GM23338 (cell line): ENCODE data around the gene NCBP3. TPM values are rescaled to one million over a fixed set of nuclear protein-coding genes. Genes with fewer than 3 reads are reported as not detected.

Experiments used
- ATAC-seq: fragments of 200-7000 bp; cut with Tn5 transposase; 3 replicates; pipeline ENCODE4 v1.9.1; 2020
- DNase-seq: peaks from one replicate; pipeline ENCODE4 v3.0.0-alpha.2; 2015; ENCODE audit warnings: low spot score
- H2AFZ ChIP-seq: fragments of 200-600 bp; sonication (generic); 2 replicates; pipeline ENCODE4 v1.8.0; 2016; ENCODE audit warnings: antibody characterized with exemption, mild to moderate bottlenecking, moderate library complexity
- H3F3A ChIP-seq: fragments of 200-600 bp; sonication (generic); replicated peaks from 2 replicates; pipeline ENCODE4 v1.8.0; 2017; ENCODE audit warnings: antibody characterized with exemption, mixed run types, low read depth
- H3K27ac ChIP-seq: fragments of 200-600 bp; sonication (generic); 2 replicates; pipeline ENCODE4 v1.6.1; 2016; ENCODE audit warnings: low read depth
- H3K27me3 ChIP-seq: fragments of 200-600 bp; sonication (generic); 2 replicates; pipeline ENCODE4 v1.8.0; 2016; ENCODE audit warnings: mild to moderate bottlenecking, mixed run types, moderate library complexity; ENCODE audit not compliant: insufficient read depth
- H3K36me3 ChIP-seq: fragments of 200-600 bp; sonication (generic); 2 replicates; pipeline ENCODE4 v1.8.0; 2016; ENCODE audit warnings: mild to moderate bottlenecking; ENCODE audit not compliant: insufficient read depth
- H3K4me1 ChIP-seq: fragments of 200-600 bp; sonication (generic); 2 replicates; pipeline ENCODE4 v1.8.0; 2016; ENCODE audit warnings: mild to moderate bottlenecking, moderate library complexity; ENCODE audit not compliant: insufficient read depth
- H3K4me2 ChIP-seq: fragments of 200-600 bp; sonication (generic); 2 replicates; pipeline ENCODE4 v1.7.1; 2017; ENCODE audit warnings: mixed run types
- H3K4me3 ChIP-seq: fragments of 200-600 bp; sonication (generic); 2 replicates; pipeline ENCODE4 v1.6.1; 2016; ENCODE audit warnings: mixed run types
- H3K79me2 ChIP-seq: fragments of 200-600 bp; sonication (generic); replicated peaks from 2 replicates; pipeline ENCODE4 v1.8.0; 2017; ENCODE audit warnings: mild to moderate bottlenecking; ENCODE audit not compliant: insufficient read depth
- H3K9me2 ChIP-seq: fragments of 200-600 bp; sonication (generic); 2 replicates; pipeline ENCODE4 v1.8.0; 2017; ENCODE audit not compliant: insufficient read depth
- H4K20me1 ChIP-seq: fragments of 200-600 bp; sonication (generic); replicated peaks from 2 replicates; pipeline ENCODE4 v1.8.0; 2017; ENCODE audit warnings: mild to moderate bottlenecking; ENCODE audit not compliant: insufficient read depth
- H3K27ac Mint-ChIP-seq: 2 replicates; pipeline ENCODE4 v1.8.0; 2020; ENCODE audit warnings: inconsistent platforms, mild to moderate bottlenecking, moderate library complexity, mixed read lengths
- H3K27me3 Mint-ChIP-seq: 3 replicates; pipeline ENCODE4 v1.8.0; 2022; ENCODE audit warnings: low read depth, mild to moderate bottlenecking, moderate library complexity, mixed read lengths, inconsistent platforms; ENCODE audit not compliant: insufficient read depth, poor library complexity
- H3K36me3 Mint-ChIP-seq: 3 replicates; pipeline ENCODE4 v1.8.0; 2021; ENCODE audit warnings: low read depth, mild to moderate bottlenecking, inconsistent platforms, moderate library complexity, mixed read lengths
- H3K4me1 Mint-ChIP-seq: 3 replicates; pipeline ENCODE4 v1.8.0; 2020; ENCODE audit warnings: mild to moderate bottlenecking, inconsistent platforms, mixed read lengths
- H3K4me3 Mint-ChIP-seq: 3 replicates; pipeline ENCODE4 v1.8.0; 2021; ENCODE audit warnings: moderate library complexity, mild to moderate bottlenecking, inconsistent platforms, mixed read lengths
- H3K9me3 Mint-ChIP-seq: 3 replicates; pipeline ENCODE4 v1.8.0; 2020; ENCODE audit warnings: moderate library complexity, mild to moderate bottlenecking, inconsistent platforms, mixed read lengths
- CREB1 ChIP-seq: fragments of 250-450 bp; sonication (Bioruptor Pico); IDR thresholded peaks from 2 replicates; pipeline ENCODE4 v1.5.0; 2020; ENCODE audit warnings: low read depth, mild to moderate bottlenecking, moderate library complexity
- EZH2 ChIP-seq: fragments of 200-600 bp; sonication (generic); IDR thresholded peaks from one replicate; pipeline ENCODE4 v1.8.0; 2017; ENCODE audit warnings: antibody characterized with exemption, mild to moderate bottlenecking, low read depth; ENCODE audit not compliant: unreplicated experiment
- EZH2phosphoT487 ChIP-seq: fragments of 200-600 bp; sonication (generic); IDR thresholded peaks from one replicate; pipeline ENCODE4 v1.8.1; 2018; ENCODE audit warnings: antibody characterized with exemption; ENCODE audit not compliant: unreplicated experiment
- JUNB ChIP-seq: IDR thresholded peaks from one replicate; pipeline ENCODE4 v1.6.1; 2016; ENCODE audit warnings: antibody characterized with exemption; ENCODE audit not compliant: unreplicated experiment
- POLR2AphosphoS5 ChIP-seq: IDR thresholded peaks from 2 replicates; pipeline ENCODE4 v1.6.1; 2016; ENCODE audit warnings: antibody characterized with exemption, low read depth
- ZNF114 ChIP-seq: fragments of 250-450 bp; sonication (Bioruptor Pico); IDR thresholded peaks from 2 replicates; pipeline ENCODE4 v1.5.0; 2020; ENCODE audit warnings: mild to moderate bottlenecking, moderate library complexity
- polyA plus RNA-seq: library from polyadenylated mRNA; unstranded; fragments of >200 nt; fragmentation: Nextera tagmentation; extraction: Ambion mirVana; gene quantifications from 2 replicates; pipeline ENCODE4 v1.2.1, GENCODE V29; 2016
- total RNA-seq: library from RNA; depleted of rRNA; stranded (reverse); fragments of >200 nt; shearing (Covaris generic); gene quantifications from 2 replicates; pipeline ENCODE4 v1.2.3, GENCODE V29; 2014
- TF ChIP-seq, protein P1 (sequence below), 2 experiments: fragments of 200-600 bp in 1 of 2; sonication (generic) in 1 of 2; conservative IDR thresholded peaks; 2 replicates each; pipeline versions ENCODE4 v1.5.1 to v1.6.1; 2016 to 2017; ENCODE audit warnings: antibody characterized with exemption in 2 of 2, low read depth in 2 of 2, mild to moderate bottlenecking in 2 of 2, moderate library complexity in 1 of 2
- TF ChIP-seq, protein P2 (sequence below): IDR thresholded peaks from 2 replicates; pipeline ENCODE4 v1.6.1; 2016; ENCODE audit warnings: antibody characterized with exemption
- TF ChIP-seq, protein P3 (sequence below): IDR thresholded peaks from one replicate; pipeline ENCODE4 v1.6.1; 2018; ENCODE audit warnings: antibody characterized with exemption; ENCODE audit not compliant: unreplicated experiment

Gene NCBP3
- total and polyA plus RNA-seq, 2 experiments from 2014 or later: 35.5 to 42.8 TPM

DNA sequence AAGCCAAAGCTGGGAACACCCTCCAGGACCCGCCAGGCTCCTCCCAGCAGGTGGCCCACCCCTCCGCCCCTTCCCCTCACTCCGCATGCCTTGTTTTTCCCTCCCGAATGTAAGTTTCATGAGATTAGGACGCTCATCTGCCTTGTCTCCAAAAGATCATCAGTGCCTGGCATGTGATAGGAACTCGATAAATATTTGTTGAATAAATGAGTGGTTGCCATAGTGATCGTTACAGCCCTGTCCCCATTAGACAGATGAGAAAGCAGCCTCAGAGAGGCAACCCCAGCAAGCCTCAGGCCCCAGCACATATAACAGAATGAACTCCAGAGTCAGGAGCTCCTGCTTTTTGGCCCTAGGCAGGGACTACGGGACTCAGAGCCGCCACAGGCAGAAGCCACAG, 41.8 kb upstream of the NCBP3 start (continued):
- TF ChIP-seq, protein P1, sequence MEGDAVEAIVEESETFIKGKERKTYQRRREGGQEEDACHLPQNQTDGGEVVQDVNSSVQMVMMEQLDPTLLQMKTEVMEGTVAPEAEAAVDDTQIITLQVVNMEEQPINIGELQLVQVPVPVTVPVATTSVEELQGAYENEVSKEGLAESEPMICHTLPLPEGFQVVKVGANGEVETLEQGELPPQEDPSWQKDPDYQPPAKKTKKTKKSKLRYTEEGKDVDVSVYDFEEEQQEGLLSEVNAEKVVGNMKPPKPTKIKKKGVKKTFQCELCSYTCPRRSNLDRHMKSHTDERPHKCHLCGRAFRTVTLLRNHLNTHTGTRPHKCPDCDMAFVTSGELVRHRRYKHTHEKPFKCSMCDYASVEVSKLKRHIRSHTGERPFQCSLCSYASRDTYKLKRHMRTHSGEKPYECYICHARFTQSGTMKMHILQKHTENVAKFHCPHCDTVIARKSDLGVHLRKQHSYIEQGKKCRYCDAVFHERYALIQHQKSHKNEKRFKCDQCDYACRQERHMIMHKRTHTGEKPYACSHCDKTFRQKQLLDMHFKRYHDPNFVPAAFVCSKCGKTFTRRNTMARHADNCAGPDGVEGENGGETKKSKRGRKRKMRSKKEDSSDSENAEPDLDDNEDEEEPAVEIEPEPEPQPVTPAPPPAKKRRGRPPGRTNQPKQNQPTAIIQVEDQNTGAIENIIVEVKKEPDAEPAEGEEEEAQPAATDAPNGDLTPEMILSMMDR (conservative IDR thresholded peaks at IDR 0.05; ENCODE audit: low read depth in 2 of 2): no peak
- TF ChIP-seq ZNF114 (CRISPR knock-in tag): no peak
- TF ChIP-seq, protein P2, sequence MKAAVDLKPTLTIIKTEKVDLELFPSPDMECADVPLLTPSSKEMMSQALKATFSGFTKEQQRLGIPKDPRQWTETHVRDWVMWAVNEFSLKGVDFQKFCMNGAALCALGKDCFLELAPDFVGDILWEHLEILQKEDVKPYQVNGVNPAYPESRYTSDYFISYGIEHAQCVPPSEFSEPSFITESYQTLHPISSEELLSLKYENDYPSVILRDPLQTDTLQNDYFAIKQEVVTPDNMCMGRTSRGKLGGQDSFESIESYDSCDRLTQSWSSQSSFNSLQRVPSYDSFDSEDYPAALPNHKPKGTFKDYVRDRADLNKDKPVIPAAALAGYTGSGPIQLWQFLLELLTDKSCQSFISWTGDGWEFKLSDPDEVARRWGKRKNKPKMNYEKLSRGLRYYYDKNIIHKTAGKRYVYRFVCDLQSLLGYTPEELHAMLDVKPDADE: no peak

DNA sequence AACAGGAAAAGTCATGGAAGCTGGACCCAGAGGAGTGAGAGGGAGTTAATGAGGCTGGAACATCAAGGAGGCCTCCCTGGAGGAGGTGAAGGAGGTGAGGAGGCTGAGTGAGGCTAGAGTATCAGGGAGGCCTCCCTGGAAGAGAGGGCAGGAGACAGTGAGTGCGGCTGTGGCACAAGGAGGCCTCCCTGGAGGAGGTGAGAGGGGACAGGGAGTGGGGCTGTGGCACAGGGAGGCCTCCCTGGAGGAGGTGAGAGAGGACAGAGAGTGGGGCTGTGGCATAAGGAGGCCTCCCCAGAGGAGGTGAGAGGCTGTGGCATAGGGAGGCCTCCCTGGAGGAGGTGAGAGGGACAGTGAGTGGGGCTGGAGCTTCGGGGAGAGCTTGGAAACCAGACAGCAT, 41.3 kb upstream of the NCBP3 start:
- H3K4me1 ChIP-seq: peaks cover 22% of the 10 kb centered on the region
- H4K20me1 ChIP-seq: no peaks in the 10 kb centered on the region; the same call in 1 of the 2 replicates
- H3K27ac ChIP-seq: no peak overlapping the region
- H3K36me3 Mint-ChIP-seq: peaks cover 2% of the 10 kb centered on the region; the same call in 1 of the 3 replicates
- DNase-seq (no peak), ATAC-seq (no peak)
- H3K4me1 Mint-ChIP-seq: peaks cover 36% of the 10 kb centered on the region
- TF ChIP-seq EZH2phosphoT487: no peak
- TF ChIP-seq EZH2: no peak
- H3K4me2 ChIP-seq: no peak overlapping the region
- H3K4me3 Mint-ChIP-seq: no peak overlapping the region
- 0 out of 2 replicates have a peak, but pooled peaks cover 4% of the 10 kb centered on the region for H3K79me2 ChIP-seq
- H3K27me3 Mint-ChIP-seq: peaks cover 15% of the 10 kb centered on the region
- no peak overlapping the region for H2AFZ ChIP-seq
- H3K36me3 ChIP-seq: no peaks in the 10 kb centered on the region
- peaks cover 11% of the 10 kb centered on the region; the same call in 1 of the 2 replicates for H3F3A ChIP-seq
- H3K9me3 Mint-ChIP-seq: no peaks in the 10 kb centered on the region
- no peaks in the 10 kb centered on the region for H3K27me3 ChIP-seq
- no peak overlapping the region for H3K27ac Mint-ChIP-seq
- no peaks in the 10 kb centered on the region for H3K9me2 ChIP-seq
- no peak overlapping the region for H3K4me3 ChIP-seq

DNA sequence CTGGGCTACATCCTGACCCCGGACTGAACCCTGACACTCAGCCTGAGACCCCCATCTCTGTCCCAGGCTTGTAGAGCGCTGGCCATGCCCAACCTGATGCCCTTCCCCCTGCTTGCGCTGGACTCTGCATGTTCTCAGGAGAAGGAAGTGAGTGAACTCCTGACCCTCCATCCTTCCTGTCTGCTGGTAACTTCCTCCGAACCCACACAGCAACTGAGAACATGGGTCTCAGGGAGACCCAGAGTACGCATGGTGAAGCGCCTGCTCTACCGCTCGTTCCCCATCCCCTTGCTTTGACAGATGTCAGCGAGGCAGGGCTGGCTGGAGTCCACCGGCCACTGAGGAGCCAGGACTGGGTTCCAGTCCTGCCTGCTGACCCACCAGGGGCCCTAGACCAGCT, 40.7 kb upstream of the NCBP3 start:
- no peaks in the 10 kb centered on the region for H3K27me3 ChIP-seq
- no peak for TF ChIP-seq EZH2phosphoT487
- TF ChIP-seq CREB1: no peak
- TF ChIP-seq, protein P3, sequence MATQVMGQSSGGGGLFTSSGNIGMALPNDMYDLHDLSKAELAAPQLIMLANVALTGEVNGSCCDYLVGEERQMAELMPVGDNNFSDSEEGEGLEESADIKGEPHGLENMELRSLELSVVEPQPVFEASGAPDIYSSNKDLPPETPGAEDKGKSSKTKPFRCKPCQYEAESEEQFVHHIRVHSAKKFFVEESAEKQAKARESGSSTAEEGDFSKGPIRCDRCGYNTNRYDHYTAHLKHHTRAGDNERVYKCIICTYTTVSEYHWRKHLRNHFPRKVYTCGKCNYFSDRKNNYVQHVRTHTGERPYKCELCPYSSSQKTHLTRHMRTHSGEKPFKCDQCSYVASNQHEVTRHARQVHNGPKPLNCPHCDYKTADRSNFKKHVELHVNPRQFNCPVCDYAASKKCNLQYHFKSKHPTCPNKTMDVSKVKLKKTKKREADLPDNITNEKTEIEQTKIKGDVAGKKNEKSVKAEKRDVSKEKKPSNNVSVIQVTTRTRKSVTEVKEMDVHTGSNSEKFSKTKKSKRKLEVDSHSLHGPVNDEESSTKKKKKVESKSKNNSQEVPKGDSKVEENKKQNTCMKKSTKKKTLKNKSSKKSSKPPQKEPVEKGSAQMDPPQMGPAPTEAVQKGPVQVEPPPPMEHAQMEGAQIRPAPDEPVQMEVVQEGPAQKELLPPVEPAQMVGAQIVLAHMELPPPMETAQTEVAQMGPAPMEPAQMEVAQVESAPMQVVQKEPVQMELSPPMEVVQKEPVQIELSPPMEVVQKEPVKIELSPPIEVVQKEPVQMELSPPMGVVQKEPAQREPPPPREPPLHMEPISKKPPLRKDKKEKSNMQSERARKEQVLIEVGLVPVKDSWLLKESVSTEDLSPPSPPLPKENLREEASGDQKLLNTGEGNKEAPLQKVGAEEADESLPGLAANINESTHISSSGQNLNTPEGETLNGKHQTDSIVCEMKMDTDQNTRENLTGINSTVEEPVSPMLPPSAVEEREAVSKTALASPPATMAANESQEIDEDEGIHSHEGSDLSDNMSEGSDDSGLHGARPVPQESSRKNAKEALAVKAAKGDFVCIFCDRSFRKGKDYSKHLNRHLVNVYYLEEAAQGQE: no peak
- no peak for TF ChIP-seq ZNF114 (CRISPR knock-in tag)
- no peak for TF ChIP-seq POLR2AphosphoS5
- TF ChIP-seq JUNB: no peak
- Mint-ChIP-seq H3K4me1 (peaks cover 36% of the 10 kb centered on the region), H3K9me3 (no peaks in the 10 kb centered on the region), H3K27ac (no peak overlapping the region), H3K4me3 (no peak overlapping the region), H3K27me3 (peaks cover 13% of the 10 kb centered on the region), H3K36me3 (peaks cover 2% of the 10 kb centered on the region; the same call in 1 of the 3 replicates)
- no peak overlapping the region for H3K27ac ChIP-seq
- no peaks in the 10 kb centered on the region for H3K36me3 ChIP-seq
- H3K4me3 ChIP-seq: no peak overlapping the region
- H2AFZ ChIP-seq: no peak overlapping the region
- H3K4me2 ChIP-seq: no peak overlapping the region
- H3K4me1 ChIP-seq: peaks cover 21% of the 10 kb centered on the region
- H3F3A ChIP-seq: peaks cover 11% of the 10 kb centered on the region; the same call in 1 of the 2 replicates
- H4K20me1 ChIP-seq: no peaks in the 10 kb centered on the region; the same call in 1 of the 2 replicates
- ATAC-seq (no peak), DNase-seq (no peak)
- no peaks in the 10 kb centered on the region for H3K9me2 ChIP-seq
- 0 out of 2 replicates have a peak, but pooled peaks cover 4% of the 10 kb centered on the region for H3K79me2 ChIP-seq
